ENCODE data around the gene TMEM163.
A peak's percentile ranks its signal among the peaks of the same experiment; 100 is the strongest.

Gene TMEM163

DNA sequence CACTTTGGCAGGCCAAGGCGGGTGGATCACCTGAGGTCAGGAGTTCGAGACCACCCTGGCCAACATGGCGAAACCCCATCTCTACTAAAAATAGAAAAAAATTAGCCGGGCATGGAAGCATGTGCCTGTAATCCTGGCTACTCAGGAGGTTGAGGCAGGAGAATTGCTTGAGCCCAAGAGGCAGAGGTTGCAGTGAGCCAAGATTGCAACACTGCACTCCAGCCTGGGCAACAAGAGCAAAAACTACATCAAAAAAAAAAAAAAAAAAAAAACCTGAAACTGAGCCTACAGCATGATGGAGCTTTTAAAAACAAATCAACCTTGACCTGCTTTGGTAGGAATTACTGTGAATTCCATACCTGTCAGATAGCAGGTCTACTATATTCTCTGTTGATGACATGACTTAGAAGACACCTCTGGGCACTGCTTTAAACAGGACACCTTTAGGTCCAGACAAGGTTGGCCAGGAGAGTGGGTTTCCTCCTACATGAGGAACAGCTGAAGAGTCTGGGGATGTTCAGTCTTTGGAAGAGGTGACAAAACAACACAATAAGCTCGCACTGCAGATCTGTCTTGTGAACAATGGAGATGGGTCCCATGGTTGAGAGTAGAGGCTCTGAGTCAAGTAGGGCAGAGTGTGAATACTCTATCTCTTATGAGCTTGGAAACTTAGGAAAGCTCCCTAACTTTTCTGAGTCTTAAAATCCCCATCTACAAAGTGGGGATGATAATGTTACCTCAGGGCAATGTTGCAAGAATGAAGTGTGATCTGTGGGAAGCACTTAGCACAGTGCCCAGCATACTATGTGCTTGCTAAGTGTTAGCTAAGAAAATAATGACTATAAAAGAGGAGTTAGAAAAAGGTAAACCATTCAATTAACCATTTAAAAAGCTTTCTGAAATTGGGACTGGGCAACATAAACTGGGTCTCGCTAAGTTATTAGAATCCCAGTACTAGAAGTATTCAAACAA is 25.2 kb downstream of the TMEM163 start:
- no peak for DNase-seq (ENCODE audit: low read depth)

DNA sequence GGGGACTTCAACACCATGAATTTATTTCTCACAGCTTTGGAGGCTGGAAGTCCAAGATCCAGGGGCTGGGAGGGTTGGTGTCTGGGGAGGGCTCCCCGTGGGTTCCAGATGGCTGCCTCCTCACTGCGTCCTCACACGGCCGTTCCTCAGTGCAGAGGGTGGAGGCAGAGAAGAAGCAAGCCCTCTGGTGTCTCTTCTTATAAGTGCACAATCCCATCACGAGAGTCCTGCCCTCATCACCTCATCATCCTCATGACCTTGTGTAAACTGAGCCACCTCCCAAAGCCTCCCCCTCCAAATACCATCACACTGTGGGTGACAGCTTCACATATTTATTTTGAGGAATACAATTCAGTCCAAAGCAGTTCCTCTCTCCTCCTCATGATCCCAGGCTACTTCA is 26.3 kb downstream of the TMEM163 start:
- DNase-seq (ENCODE audit: low read depth): no peak

DNA sequence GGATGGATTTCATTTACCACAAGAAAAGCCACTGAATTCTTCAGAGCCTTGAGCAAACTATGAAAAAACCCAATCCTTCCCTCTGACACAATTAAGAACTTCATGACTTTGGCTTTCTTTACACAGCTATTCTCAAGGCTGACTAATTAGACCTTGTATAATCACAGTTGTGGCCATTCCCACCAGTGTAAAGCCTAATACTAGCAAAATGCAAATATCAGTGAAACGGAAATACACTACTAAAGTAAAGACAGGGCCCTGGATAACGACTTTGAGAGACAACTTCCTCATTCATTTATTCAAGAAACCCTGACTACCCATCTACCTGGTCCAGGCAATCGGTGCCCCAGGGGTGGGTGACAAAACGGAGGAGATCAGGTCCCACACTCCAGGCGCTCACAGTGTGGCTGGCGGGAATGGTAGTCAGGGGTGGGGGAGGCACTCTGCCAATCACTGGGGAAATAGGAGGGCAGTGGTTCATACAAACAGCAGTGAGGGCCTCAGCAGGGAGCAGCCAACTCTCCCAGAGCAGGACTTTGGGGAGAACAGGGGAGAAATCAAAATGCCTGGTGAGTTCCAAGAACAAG is 28.1 kb downstream of the TMEM163 start:
- DNase-seq (ENCODE audit: low read depth): no peak

DNA sequence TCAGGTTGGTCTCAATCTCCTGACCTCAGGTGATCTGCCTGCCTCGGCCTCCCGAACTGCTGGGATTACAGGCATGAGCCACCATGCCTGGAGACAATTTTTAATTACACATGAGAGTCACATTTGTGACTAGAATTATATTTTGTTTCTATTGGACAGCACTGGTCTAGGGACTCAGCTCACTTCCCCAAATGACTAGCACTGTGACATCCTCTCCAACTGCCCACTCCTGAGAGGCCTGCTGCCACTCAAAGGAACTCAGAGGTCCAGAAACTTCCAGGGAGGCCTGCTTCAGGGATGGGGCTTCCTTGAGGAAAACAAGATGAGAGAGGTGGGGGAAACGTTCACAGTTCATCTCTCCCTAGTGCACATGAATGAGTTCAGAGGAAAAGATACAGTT is 29.5 kb downstream of the TMEM163 start:
- DNase-seq (ENCODE audit: low read depth): no peak

GRCh38 chr2:134685967-134686366 is 32.8 kb downstream of the TMEM163 start:
- no peak for DNase-seq (ENCODE audit: low read depth)

GRCh38 chr2:134683561-134684112 is 35.2 kb downstream of the TMEM163 start:
- no peak for DNase-seq (ENCODE audit: low read depth)

- DNase-seq (ENCODE audit: low read depth): no peak
Observed at GRCh38 chr2:134682726-134683125, 36.1 kb downstream of the TMEM163 start.

DNA sequence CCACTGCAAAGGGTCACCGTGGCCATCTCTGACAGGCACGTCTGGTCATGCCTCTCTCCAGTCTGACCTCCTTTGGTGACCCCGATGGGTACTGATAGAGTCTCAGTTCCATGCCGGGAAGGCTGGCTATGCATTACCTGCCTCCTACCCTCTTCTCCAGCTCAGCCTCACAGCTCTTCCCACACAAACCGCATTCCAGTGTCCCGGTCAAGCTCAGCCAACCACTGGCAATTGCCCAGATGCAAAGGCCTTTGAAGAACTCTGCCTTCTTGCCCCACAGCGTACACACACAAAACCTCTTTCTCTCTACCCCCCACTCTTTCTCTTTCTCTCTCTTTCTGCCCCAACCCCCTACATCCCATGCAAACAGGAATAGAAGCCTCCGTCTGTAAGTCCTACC is 37.6 kb downstream of the TMEM163 start:
- no peak for DNase-seq (ENCODE audit: low read depth)

DNA sequence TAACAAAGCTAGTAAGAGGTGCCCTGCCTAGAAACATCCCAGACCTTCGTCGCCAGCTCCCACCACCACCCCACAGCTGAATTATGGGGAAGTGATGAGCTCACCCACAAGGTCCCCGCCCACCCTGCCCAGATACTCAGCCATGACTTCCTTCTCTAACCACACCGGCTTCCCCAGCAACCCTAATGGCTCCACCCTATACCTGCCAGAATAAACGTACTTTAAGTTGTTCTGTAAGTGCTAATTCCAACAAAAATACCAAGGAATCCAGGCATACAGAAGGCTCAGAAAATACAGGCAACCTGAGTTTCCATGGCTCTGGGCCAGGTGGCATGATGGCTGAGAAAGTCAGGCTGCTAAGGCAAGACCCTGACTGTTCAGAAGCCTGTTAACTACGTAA is 39.1 kb downstream of the TMEM163 start:
- peak; percentile 28 for DNase-seq (ENCODE audit: low read depth)

DNA sequence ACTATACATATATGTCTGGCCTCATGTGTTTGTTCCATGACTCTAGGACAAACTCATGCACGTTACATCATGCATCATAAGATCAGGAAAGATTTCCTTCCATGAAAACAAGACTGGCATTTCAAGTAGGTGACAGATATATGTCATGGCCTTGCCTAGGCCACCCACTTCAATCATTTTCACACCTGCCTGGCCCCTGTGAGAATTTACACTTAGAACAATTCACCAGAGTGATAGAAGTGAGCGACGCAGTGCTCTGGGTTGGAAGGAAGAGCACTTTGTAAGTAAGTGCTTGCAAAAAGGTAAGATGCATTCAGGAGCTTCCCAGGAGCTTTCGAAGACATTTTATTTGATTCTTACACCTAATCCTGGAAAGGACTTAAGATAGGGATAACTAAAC is 39.5 kb downstream of the TMEM163 start:
- DNase-seq (ENCODE audit: low read depth): no peak

DNA sequence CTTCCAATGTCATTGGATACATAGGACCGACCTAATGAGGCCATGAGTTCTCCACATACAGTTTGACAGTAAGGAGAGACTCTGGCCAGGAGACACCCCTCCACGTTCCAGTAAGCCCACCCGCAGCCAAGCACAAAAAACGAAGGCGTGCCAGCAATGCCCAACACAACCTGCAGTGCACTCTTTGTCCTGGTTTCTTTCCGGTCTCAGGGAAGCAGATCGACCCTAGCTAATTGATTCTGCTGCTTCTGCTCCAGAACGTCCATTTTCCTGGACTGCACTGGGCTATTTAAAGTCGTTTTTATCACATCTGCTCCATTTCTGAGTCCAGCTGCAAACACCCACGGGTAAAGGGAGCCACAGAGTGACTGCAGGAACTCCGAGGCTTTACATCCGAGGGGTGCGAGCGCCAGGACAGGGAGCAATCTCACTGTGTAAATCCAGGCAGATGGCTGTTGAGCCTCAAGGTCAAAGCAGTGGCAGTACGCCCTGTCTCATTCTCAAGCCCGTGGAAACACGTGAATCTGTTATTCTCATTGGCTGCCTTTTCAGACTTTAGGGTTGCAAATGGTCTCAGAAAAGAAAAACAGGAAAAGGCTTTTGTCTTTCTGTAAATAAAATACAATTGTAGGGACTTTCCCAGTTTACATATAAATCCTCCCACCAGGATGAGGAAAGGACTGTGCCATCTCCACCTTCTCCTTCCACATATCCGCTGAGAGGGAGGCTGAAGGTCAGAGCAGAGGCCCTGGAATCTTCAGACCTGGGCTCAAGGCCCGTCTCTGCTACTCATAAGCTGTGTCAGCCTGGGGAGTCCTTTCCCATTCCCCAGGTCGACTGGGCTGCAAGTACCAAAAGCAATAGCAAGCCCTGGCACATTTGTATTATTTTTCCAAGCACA is 40.7 kb downstream of the TMEM163 start:
- no peak for DNase-seq (ENCODE audit: low read depth)

DNA sequence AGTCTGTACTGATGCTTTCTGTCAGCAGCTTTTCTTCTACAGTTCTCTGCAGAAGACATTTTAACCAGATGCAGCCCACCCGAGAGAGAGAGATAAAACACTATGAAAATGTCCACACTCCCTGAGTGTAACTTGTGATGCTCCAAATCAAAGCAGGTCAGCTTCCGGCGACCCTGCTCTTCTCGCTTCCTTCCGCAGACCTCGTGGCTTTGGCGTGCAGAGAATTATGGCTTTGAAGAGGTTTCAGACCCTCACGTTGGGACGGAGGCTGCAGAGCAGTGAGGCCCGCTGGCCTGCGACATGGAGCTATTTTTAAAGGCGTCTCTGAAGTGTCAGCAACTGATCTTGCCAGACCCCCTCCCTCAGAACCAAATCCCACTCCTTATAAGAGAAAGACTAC is 41.8 kb downstream of the TMEM163 start:
- no peak for DNase-seq (ENCODE audit: low read depth)

- no peak for DNase-seq (ENCODE audit: low read depth)
Observed at GRCh38 chr2:134675314-134675713, 43.5 kb downstream of the TMEM163 start.

DNA sequence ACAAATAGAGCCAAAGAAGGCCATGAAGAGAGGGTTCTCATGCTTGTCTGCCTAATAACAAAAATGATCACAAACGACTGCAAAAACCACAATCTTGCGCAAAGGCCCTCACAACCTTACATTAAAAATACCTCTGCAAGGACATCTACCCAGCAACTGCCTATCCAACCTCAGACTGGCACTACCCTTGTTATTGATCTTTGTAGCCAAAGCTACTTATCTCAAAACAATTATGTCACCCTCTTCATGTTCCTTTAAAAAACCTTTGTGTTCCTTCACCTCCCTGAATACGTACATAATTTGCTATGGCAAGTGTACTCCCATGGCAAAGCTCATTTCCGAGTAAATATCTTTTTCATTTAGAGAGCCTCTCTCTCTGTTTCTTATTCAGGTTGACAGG is 44.1 kb downstream of the TMEM163 start:
- DNase-seq (ENCODE audit: low read depth): no peak

DNA sequence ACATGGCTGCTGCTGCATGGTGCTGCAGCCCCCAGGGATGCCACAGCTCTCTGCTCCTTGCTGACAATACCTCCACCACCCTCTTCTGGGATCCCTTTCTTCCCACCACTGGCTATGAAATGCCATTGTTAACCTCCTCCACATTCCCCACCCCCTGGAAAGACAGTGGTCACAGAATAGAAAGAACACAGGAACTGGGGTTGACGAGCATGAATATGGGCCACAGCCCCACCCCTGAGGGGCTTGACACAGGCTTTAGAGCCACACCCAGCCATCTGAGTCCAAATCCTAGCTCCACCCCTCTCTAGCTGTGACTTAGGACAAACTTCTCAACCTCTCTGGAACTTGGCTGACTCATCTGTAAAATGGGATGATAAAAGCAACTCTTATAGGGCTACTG is 47.3 kb downstream of the TMEM163 start:
- no peak for DNase-seq (ENCODE audit: low read depth)

DNA sequence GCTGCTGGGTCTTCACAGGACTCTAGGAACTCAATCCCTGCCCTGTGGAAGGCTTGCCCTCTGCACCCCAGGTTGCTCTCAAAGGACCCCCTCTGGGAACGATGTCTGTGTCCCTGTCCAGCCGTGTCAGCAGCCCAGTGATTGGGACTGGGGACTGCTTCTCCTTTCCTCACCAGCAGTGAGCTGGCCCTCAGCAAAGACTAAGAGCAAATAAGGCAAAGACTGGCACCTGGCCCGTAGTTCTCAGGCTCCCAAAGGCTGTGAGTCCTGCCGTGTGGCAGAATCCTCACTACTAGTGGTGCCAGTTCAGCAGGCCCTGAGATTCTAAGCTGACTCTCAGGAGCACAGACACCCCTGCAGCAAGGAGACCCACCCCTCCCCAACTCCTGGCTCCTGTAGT is 47.8 kb downstream of the TMEM163 start:
- no peak for DNase-seq (ENCODE audit: low read depth)

- DNase-seq (ENCODE audit: low read depth): peak; percentile 75
Observed at GRCh38 chr2:134669731-134670669, 48.8 kb downstream of the TMEM163 start.

DNA sequence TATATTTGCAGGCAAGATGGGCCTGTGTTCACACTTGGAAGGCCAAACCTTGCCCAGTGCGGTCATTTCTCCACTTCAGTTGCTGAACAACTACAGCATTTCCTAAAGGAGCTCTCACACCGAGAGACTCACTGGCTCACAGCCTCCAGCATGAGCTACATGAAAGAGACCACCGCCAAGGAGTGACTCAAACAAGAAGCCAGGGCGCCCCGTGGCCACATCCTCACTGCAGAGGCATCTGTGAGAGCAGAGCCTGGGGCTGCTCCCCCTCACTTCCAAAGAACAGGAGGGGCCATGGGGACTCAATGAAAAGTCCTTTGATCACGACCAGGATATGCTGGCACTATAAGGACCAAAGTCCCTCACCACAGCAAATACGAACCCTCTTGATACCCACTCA is 50.0 kb downstream of the TMEM163 start:
- peak; percentile 86 for DNase-seq (ENCODE audit: low read depth)

- no peak for DNase-seq (ENCODE audit: low read depth)
Observed at GRCh38 chr2:134667541-134667940, 51.3 kb downstream of the TMEM163 start.

DNA sequence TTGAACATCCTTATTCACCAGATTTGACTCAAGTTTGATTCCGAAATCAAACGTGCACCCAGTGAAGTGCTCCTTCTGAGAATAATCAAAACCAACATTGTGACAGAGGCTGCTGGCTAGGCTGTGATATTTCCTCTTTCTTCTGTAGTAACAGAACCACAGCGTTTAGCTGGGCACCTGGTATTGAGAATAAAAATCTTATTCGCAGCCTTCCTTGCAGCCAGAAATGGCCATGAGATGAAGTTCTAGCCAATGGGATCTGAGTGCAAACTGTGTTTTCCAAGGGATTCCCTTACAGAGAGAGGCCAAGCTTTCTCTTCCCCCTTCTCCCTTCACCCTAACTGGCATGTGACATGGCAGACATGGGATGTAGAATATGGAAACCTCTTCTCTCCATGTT is 51.7 kb downstream of the TMEM163 start:
- no peak for DNase-seq (ENCODE audit: low read depth)

Measured in T-helper 22 cell (primary cell).